GM19193 (cell line): ENCODE measurements around the gene TBL1X.

ENCODE experiments used
- POLR2A ChIP-seq: IDR thresholded peaks from 4 replicates; pipeline ENCODE4 v1.6.1; 2011; ENCODE audit not compliant: insufficient read depth, insufficient read length; ENCODE audit errors: extremely low read depth

The TBL1X gene

GRCh38 chrX:9573282-9574106 lies 108.6 kb downstream of the TBL1X start:
- TF ChIP-seq POLR2A = no peak

DNA sequence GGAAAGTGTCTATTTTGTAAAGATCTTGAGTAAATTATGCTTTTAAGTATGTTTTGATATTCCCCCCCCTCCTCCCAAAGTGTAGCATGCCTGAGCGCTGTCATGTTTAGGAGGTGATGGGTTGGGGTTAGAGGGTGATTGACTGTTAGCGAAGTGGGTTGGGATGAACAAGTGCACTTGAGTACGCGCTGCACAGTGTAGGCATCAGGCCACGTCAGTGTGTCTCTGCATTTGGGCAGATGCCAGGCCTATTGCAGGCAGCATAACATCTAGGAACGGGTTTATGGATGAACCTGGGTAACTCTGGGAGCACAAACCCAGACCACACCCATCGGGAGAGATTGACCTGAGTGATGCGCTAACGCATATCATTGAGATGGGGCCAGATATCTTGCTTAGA lies 111.2 kb downstream of the TBL1X start:
- no peak for TF ChIP-seq POLR2A

DNA sequence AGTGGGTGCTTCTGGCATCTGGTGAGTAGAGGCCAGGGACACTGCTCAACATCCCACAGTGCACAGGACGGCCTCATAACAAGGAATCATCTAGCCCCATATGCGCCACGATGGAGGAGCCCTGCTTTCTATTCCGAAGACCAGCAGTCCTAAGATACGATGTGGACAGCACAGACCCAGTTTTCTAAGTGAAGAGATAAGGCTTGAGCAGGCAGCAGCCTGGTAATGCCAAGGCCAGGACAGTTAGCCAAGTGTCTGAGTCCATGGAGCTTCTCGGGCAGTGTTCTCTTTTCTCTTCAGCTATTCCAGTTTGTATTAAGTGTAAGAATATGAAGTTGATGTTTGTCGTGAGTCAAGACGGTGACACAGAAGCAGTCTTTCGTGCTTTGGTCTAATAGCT lies 112.7 kb downstream of the TBL1X start:
- no peak for TF ChIP-seq POLR2A

- no peak for TF ChIP-seq POLR2A
Measured at GRCh38 chrX:9578083-9578779, 113.4 kb downstream of the TBL1X start.

DNA sequence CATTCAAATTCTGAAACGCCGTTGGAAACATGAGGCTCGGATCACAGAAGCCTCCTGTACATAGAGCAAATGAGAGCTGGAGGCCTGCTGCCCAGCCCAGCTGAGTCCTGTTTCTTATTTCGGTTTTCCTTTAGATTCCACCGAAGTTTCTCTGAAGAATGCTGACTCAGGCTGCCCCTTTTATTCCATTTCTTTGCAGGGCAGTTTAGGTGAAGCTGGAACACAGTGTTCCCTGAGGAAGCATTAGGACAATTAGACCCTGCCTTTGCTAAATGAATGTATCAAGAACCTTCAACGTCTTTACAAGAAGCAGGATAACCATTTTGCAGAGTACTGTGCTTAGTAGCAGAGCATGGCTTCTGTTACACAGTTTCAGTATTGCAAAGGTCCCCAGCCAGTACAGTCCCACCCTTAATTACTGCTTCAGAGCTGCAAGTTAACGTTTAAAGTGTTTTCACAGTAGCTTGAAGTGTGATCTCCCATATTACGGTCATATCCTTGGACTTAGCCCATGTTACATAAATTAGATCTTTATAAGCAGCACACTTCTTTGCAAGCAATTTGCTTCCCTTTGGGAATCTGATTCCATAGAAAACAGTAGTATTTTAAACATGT lies 117.0 kb downstream of the TBL1X start:
- TF ChIP-seq POLR2A = no peak

- TF ChIP-seq POLR2A = no peak
Measured at GRCh38 chrX:9582956-9583355, 118.1 kb downstream of the TBL1X start.

- no peak for TF ChIP-seq POLR2A
Measured at GRCh38 chrX:9586992-9587392, 122.1 kb downstream of the TBL1X start.

GRCh38 chrX:9587642-9588041 lies 122.8 kb downstream of the TBL1X start:
- no peak for TF ChIP-seq POLR2A

DNA sequence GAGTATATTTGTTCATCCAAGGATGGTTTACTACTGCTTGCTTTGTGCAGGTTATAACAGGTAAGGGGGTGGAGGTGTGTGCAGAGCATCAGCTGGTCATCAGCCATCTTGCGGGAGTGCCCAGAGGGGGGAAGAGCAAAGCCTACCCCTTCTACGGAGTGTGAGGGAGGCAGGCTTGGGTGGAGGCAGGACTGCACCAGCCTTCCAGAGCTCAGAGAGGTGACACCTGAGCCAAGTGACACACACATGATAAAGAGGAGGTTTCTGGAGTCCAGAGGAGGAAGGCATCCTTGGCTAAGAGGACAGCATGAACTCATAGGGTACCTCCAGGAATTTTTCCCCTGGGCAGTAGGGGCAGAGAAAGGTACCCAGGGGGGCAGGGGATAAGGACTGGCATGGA lies 126.6 kb downstream of the TBL1X start:
- TF ChIP-seq POLR2A = no peak

DNA sequence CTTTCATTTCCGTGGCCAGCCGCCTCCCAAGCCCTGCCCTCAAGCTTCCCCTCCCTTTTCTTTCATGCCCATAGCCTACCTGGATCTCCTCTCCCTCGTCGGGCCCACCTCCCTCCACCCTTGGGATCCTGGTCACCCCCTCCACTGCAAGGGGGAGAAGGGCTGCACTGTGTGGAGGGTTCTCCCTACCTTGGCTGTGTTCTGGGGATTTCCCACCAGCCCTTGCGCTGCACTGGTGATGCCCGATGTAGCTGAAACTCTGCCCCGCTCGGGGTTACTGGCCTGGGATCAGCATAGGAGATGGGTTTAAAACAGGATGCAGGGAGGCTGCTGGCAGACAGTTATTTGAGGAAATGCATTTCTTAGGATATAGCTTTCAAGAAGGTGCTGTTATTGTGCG lies 128.9 kb downstream of the TBL1X start:
- no peak for TF ChIP-seq POLR2A

DNA sequence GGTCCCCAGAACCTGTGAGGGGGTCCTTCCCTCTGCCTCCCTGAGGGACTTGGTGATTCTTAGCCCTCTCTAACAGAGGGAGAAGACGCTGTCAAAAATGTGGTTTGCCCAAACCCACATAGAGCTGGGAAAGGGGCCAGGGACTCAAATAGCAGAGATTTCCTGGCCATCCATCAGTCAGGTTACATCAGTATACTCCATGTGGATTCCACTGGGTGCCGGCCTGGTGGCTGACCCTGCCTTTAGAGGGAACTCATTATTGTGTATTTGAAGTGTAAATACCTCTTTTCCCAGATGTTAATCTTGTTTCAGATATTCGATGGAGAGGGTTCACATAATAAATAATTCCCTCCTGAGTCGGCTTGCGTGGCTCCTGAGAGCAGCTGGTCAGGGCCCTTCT lies 130.3 kb downstream of the TBL1X start:
- no peak for TF ChIP-seq POLR2A

DNA sequence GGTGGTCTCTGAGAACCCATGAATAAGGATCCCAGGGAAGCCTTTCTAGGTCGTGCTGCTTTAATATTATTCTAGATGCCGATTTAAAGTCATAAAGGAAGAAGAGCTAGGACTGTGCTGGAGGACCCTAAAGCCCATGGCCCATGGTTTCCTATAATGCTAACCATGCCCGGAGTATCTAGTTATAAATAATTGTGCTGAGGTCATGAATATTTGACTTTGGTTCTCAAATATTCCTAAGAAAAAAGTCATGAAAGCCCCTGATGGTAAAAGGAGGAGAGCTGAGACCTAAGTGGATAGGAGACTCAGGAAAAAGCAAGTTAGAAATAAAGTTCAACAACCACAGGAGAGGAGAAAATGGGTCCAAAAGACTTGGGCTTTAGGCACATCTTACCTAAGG lies 132.0 kb downstream of the TBL1X start:
- no peak for TF ChIP-seq POLR2A

- no peak for TF ChIP-seq POLR2A
Measured at GRCh38 chrX:9597361-9598035, 132.6 kb downstream of the TBL1X start.

GRCh38 chrX:9598344-9598743 lies 133.5 kb downstream of the TBL1X start:
- TF ChIP-seq POLR2A = no peak
